Right lobe of liver (tissue), 4 donors: ENCODE data around the gene ZNF558.

Experiments used
- POLR2A ChIP-seq: fragments of 450-650 bp; IDR thresholded peaks from one replicate; pipeline ENCODE4 v1.6.1; 2017; ENCODE audit warnings: antibody characterized with exemption, mild to moderate bottlenecking
- TF ChIP-seq, protein P1 (sequence below), 4 donors: fragments of 200-600 bp in 3 of 4; fragments of 450-650 bp in 1 of 4; IDR thresholded peaks; one replicate each; pipeline versions ENCODE4 v1.5.1 to v1.8.0; 2016 to 2022; ENCODE audit warnings: antibody characterized with exemption in 4 of 4, mild to moderate bottlenecking in 2 of 4
- donor health status: DM: no; HTN: no; CAD: no.
- donor health status: DM: no; HTN: no; CAD: no.
- donor health status: DM: no; HTN: yes; CAD: no.

DNA sequence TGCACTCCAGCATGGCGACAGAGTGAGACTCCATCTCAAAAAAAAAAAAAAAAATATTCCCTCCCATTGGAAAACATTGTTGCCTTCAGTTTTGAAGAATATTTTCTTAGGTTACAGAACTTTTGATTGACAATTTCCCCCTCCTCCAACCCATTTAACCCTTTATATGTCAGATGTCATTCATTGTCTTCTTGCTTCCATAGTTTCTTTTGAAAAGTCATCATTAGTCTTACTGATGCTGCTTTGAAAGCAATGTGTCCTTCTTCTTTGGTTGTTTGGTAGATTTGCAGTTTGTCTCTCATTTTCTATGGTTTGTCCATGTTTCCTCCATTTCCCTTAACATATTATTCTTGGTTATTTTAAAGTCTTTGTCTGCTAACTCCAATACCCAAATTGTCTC is 25.4 kb downstream of the ZNF558 start:
- TF ChIP-seq, protein P1, sequence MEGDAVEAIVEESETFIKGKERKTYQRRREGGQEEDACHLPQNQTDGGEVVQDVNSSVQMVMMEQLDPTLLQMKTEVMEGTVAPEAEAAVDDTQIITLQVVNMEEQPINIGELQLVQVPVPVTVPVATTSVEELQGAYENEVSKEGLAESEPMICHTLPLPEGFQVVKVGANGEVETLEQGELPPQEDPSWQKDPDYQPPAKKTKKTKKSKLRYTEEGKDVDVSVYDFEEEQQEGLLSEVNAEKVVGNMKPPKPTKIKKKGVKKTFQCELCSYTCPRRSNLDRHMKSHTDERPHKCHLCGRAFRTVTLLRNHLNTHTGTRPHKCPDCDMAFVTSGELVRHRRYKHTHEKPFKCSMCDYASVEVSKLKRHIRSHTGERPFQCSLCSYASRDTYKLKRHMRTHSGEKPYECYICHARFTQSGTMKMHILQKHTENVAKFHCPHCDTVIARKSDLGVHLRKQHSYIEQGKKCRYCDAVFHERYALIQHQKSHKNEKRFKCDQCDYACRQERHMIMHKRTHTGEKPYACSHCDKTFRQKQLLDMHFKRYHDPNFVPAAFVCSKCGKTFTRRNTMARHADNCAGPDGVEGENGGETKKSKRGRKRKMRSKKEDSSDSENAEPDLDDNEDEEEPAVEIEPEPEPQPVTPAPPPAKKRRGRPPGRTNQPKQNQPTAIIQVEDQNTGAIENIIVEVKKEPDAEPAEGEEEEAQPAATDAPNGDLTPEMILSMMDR (IDR thresholded peaks at IDR 0.05), result no peak
- TF ChIP-seq POLR2A, result no peak
